SK-N-MC (cell line): ENCODE data around the gene PCDHGB1.

ENCODE experiments used
- DNase-seq: peaks from one replicate; pipeline ENCODE4 v3.0.0-alpha.2; 2011; ENCODE audit warnings: low read depth, low spot score
- H3K27ac ChIP-seq: fragments of 200-600 bp; sonication (generic); 2 replicates; pipeline ENCODE4 v1.5.1; 2016; ENCODE audit warnings: mixed run types
- H3K36me3 ChIP-seq: fragments of 200-600 bp; sonication (generic); 2 replicates; pipeline ENCODE4 v1.6.1; 2017; ENCODE audit warnings: antibody characterized with exemption, low read length, mixed read lengths; ENCODE audit not compliant: insufficient read depth
- H3K4me3 ChIP-seq: fragments of 200-600 bp; sonication (generic); 2 replicates; pipeline ENCODE4 v1.5.1; 2016
- H3K9ac ChIP-seq: fragments of 200-600 bp; sonication (generic); 2 replicates; pipeline ENCODE4 v1.8.0; 2017; ENCODE audit warnings: mixed run types, mixed read lengths; ENCODE audit not compliant: insufficient read length
- H3K9me3 ChIP-seq: fragments of 200-600 bp; sonication (generic); 2 replicates; pipeline ENCODE4 v1.6.1; 2017; ENCODE audit warnings: low read depth, mild to moderate bottlenecking, antibody characterized with exemption, low read length, moderate library complexity, mixed read lengths
- EZH2 ChIP-seq: fragments of 200-600 bp; sonication (generic); IDR thresholded peaks from one replicate; pipeline ENCODE4 v1.6.1; 2017; ENCODE audit warnings: antibody characterized with exemption
- FOXP2 ChIP-seq: optimal IDR thresholded peaks from 2 replicates; pipeline ENCODE3; 2011; ENCODE audit warnings: mild to moderate bottlenecking, moderate library complexity; ENCODE audit not compliant: insufficient read depth; ENCODE audit errors: extremely low read length, control extremely low read depth
- POLR2AphosphoS5 ChIP-seq: IDR thresholded peaks from 2 replicates; pipeline ENCODE4 v1.6.1; 2012; ENCODE audit warnings: mild to moderate bottlenecking, low read depth, low read length, borderline replicate concordance

The PCDHGB1 gene

DNA sequence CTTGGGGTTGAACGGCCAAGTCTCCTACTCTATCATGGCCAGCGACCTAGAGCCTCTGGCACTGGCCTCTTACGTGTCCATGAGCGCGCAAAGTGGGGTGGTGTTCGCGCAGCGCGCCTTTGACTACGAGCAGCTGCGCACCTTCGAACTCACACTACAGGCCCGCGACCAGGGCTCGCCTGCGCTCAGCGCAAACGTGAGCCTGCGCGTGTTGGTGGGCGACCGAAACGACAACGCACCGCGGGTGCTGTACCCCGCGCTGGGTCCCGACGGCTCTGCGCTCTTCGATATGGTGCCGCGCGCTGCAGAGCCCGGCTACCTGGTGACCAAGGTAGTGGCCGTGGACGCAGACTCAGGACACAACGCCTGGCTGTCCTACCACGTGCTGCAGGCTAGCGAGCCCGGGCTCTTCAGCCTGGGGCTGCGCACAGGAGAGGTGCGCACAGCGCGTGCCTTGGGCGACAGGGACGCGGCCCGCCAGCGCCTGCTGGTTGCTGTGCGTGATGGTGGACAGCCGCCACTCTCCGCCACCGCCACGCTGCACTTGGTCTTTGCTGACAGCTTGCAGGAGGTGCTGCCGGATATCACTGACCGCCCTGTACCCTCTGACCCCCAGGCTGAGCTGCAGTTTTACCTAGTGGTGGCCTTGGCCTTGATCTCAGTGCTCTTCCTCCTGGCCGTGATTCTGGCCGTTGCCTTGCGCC is 49.8 kb downstream of the PCDHGB1 start:
- Histone ChIP-seq H3K9me3 (no peaks in the 10 kb centered on the region), H3K4me3 (no peak overlapping the region)

More for the DNA sequence above, 49.8 kb downstream of the PCDHGB1 start:
- Histone ChIP-seq H3K9ac (no peak overlapping the region), H3K36me3 (no peaks in the 10 kb centered on the region), H3K27ac (no peak overlapping the region)
- no peak for TF ChIP-seq FOXP2
- TF ChIP-seq EZH2 = no peak
- TF ChIP-seq POLR2AphosphoS5 = no peak
- DNase-seq = no peak
